ENCODE measurements around the gene EGR1. TPM values are rescaled to one million over a fixed set of nuclear protein-coding genes. Genes with fewer than 3 reads are reported as not detected.
"Not testable (repeated sequence)": the region's sequence is repeated elsewhere in the genome, so short reads cannot be mapped to it uniquely, and the experiment has no call there.

EGR1 gene
- total and polyA plus RNA-seq, 4 experiments from 2014 or later = 1.1 to 1.4 (median 1.1) TPM; not detected in 1

DNA sequence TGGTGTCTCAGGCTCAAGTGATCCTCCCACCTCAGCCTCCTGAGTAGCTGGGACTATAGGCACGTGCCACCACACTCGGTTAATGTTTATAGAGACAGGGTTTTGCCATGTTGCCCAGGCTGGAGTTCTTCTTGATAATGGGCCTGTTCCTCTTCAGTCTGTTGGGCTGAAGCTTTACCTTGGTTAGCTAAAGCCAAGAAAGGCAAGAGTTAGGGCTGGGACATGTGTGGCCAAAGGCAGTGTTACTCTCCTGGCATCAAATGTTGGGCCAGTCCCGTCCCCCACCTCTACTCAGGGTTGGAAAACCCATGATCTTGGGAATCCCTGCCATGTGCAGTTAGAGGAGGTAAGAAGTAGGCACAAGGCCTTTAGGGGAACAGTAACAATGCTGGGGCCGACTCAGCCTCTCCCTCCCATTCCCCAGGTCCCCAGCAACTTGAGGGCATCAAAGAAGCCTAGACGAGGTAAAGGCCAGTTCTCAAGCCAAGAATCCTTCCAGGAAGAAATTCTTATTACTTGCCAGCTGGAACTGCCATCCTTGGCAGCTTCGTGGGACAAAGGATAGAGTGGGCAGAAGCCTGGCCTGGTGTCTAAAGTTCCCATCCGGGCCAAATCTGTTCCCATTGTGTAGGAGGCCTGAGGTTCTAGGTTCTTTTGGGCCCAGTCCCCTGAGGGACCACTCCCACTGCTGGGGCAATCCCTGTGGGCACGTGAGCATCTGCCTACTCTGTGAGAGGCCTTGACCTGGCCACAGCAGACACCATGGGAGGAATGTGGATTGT, 4.5 kb downstream of the EGR1 start:
- Histone ChIP-seq H3K9me3 (ENCODE audit: control insufficient read depth in 1 of 2, low read length in 2 of 2) (no peaks in the 10 kb centered on the region), H3K27me3 (ENCODE audit: insufficient read depth, low read length) (no peaks in the 10 kb centered on the region), H3K27ac (ENCODE audit: low read depth, low read length) (no peak overlapping the region), H3K4me3 (ENCODE audit: low read length in 2 of 2) (no peak overlapping the region), H3K36me3 (ENCODE audit: insufficient read depth, low read length) (no peaks in the 10 kb centered on the region), H3K4me1 (ENCODE audit: insufficient read depth, low read length) (peaks cover 22% of the 10 kb centered on the region)
- Mint-ChIP-seq H3K27me3 (no peaks in the 10 kb centered on the region), H3K4me3 (no peak overlapping the region), H3K9me3 (peaks cover 0 to 4% (median 0%) of the 10 kb centered on the region in 8 donors), H3K4me1 (peaks cover 13 to 29% (median 21%) of the 10 kb centered on the region in 4 donors), H3K27ac (peak overlapping the region in 2 of 7 donors; percentile 41 to 59), H3K36me3 (peaks cover 3 to 10% of the 10 kb centered on the region in 2 donors)
- no peak for DNase-seq
- ChIA-PET POLR2A (ENCODE audit: partially characterized antibody) (interaction anchor here (1.0 kb wide), 1 partner anchor 23 kb away, joined by 3 read pairs; no protein-coding TSS in a partner anchor), CTCF (ENCODE audit: partially characterized antibody) (interaction anchor here (0.6 to 0.9 kb wide), 2 partner anchors 20 to 110 kb away, joined by 3 to 5 read pairs; no protein-coding TSS in a partner anchor)
- intact Hi-C loops (cut with micrococcal nuclease) = no loop called here

DNA sequence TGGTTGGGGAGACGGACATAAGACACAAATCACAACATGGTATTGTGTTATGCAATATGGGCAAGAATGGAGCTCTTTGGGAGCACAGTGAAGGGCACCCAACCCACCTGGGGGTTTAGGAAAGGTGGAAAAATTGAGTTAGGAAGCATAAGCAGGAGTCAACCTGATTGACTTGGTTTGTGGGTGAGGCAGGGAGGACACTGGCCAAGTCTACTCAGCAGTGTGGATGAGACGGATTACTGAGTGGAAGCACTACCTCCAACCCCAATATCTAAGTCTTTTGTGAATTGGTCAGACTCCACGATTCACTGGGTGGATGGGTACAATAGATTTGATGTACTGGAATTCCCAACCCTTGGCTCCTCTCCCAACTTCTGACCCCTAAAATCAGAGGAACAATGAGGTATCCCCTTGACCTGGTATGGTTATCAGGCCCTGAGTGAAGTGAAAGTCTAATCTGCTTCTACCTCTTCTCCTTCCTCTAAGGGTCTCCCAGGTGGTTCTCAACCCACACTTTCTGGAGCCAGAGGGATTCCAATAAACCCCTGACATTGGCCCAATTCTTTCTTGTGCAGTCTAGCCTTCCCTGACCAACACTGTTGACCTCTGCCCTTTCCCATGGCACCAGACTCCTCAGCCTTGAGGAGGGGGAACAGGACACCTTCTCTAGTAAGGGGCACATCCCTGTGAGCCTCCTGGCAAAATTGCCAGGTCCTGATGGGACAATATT, 5.2 kb downstream of the EGR1 start:
- no peak for DNase-seq
- intact Hi-C loops (cut with micrococcal nuclease) = no loop called here
- Mint-ChIP-seq H3K4me3 (no peak overlapping the region), H3K27ac (peak overlapping the region in 4 of 7 donors; percentile 3 to 59 (median 39)), H3K4me1 (peaks cover 13 to 24% (median 20%) of the 10 kb centered on the region in 4 donors), H3K27me3 (peaks cover 0 to 2% of the 10 kb centered on the region in 2 donors), H3K36me3 (peaks cover 3 to 8% of the 10 kb centered on the region in 2 donors), H3K9me3 (peaks cover 0 to 2% (median 0%) of the 10 kb centered on the region in 8 donors)
- peaks cover 22% of the 10 kb centered on the region for H3K4me1 ChIP-seq (ENCODE audit: insufficient read depth, low read length)
- CTCF ChIA-PET (ENCODE audit: partially characterized antibody) = no interaction called here
- no peak overlapping the region for H3K4me3 ChIP-seq (ENCODE audit: low read length in 2 of 2)
- H3K9me3 ChIP-seq (ENCODE audit: control insufficient read depth in 1 of 2, low read length in 2 of 2) = no peaks in the 10 kb centered on the region
- no peaks in the 10 kb centered on the region for H3K27me3 ChIP-seq (ENCODE audit: insufficient read depth, low read length)
- H3K36me3 ChIP-seq (ENCODE audit: insufficient read depth, low read length) = no peaks in the 10 kb centered on the region
- no peak overlapping the region for H3K27ac ChIP-seq (ENCODE audit: low read depth, low read length)
- POLR2A ChIA-PET (ENCODE audit: partially characterized antibody) = no interaction called here

DNA sequence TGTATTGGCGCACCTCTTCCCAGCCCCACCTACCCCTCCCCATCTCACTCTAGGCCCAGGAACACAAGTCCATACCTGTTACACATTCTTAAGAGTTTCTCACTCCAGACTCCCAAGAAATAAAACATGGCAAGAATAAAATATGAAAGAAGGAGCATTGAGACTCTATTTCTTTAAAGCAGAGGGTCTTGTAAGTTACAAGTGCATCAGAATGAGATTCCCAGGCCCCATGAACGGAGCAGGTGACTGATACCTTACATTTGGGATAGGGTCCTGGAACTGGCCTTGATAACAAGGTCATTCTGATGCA, 5.7 kb downstream of the EGR1 start:
- Histone ChIP-seq H3K36me3 (ENCODE audit: insufficient read depth, low read length) (no peaks in the 10 kb centered on the region), H3K4me1 (ENCODE audit: insufficient read depth, low read length) (peaks cover 21% of the 10 kb centered on the region), H3K27ac (ENCODE audit: low read depth, low read length) (no peak overlapping the region), H3K4me3 (ENCODE audit: low read length in 2 of 2) (no peak overlapping the region), H3K27me3 (ENCODE audit: insufficient read depth, low read length) (no peaks in the 10 kb centered on the region), H3K9me3 (ENCODE audit: control insufficient read depth in 1 of 2, low read length in 2 of 2) (no peaks in the 10 kb centered on the region)
- DNase-seq = no peak
- Mint-ChIP-seq H3K27me3 (peaks cover 0 to 2% of the 10 kb centered on the region in 2 donors), H3K9me3 (peaks cover 0 to 2% (median 0%) of the 10 kb centered on the region in 8 donors), H3K36me3 (peaks cover 3 to 8% of the 10 kb centered on the region in 2 donors), H3K4me3 (no peak overlapping the region), H3K27ac (peak overlapping the region in 3 of 7 donors; percentile 3 to 59 (median 26)), H3K4me1 (peaks cover 13 to 24% (median 20%) of the 10 kb centered on the region in 4 donors)
- CTCF ChIA-PET (ENCODE audit: partially characterized antibody) = interaction anchor here (0.9 kb wide), 1 partner anchor 10 kb away, joined by 3 read pairs; no protein-coding TSS in a partner anchor
- POLR2A ChIA-PET (ENCODE audit: partially characterized antibody) = no interaction called here
- intact Hi-C loops (cut with micrococcal nuclease) = no loop called here

DNA sequence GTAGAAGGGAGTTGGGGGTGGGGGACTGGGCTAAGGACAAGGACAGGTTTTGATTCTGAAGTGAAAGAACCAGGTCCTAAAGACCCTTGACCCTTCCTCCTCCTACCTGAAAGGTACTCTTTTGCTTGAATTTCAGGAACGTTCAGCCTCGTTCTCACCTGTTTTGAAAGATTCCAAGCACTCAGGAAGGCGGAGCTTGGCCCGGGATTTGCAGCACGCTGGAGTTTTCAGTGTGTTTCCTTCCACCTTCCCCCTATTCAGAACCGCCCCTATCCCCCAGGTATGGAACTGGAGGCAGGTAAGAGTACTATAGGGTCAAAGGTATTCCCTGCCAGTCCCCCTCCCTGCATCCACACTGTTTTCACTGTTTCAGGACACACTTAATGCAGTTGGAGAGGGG, 7.1 kb downstream of the EGR1 start:
- POLR2A ChIA-PET (ENCODE audit: partially characterized antibody) = no interaction called here
- Histone ChIP-seq H3K27ac (ENCODE audit: low read depth, low read length) (no peak overlapping the region), H3K4me3 (ENCODE audit: low read length in 2 of 2) (no peak overlapping the region), H3K27me3 (ENCODE audit: insufficient read depth, low read length) (no peaks in the 10 kb centered on the region), H3K4me1 (ENCODE audit: insufficient read depth, low read length) (peaks cover 10% of the 10 kb centered on the region), H3K36me3 (ENCODE audit: insufficient read depth, low read length) (no peaks in the 10 kb centered on the region), H3K9me3 (ENCODE audit: control insufficient read depth in 1 of 2, low read length in 2 of 2) (no peaks in the 10 kb centered on the region)
- DNase-seq = no peak
- H3K9me3 Mint-ChIP-seq = no peaks in the 10 kb centered on the region
- no peak overlapping the region for H3K27ac Mint-ChIP-seq
- peaks cover 2 to 8% of the 10 kb centered on the region in 2 donors for H3K27me3 Mint-ChIP-seq
- CTCF ChIA-PET (ENCODE audit: partially characterized antibody) = interaction anchor here (1.6 kb wide), 1 partner anchor 20 kb away, joined by 3 read pairs; no protein-coding TSS in a partner anchor
- H3K36me3 Mint-ChIP-seq = peaks cover 1 to 3% of the 10 kb centered on the region in 2 donors
- H3K4me3 Mint-ChIP-seq = no peak overlapping the region
- intact Hi-C loops (cut with micrococcal nuclease) = no loop called here
- H3K4me1 Mint-ChIP-seq = peaks cover 7 to 14% (median 10%) of the 10 kb centered on the region in 4 donors

DNA sequence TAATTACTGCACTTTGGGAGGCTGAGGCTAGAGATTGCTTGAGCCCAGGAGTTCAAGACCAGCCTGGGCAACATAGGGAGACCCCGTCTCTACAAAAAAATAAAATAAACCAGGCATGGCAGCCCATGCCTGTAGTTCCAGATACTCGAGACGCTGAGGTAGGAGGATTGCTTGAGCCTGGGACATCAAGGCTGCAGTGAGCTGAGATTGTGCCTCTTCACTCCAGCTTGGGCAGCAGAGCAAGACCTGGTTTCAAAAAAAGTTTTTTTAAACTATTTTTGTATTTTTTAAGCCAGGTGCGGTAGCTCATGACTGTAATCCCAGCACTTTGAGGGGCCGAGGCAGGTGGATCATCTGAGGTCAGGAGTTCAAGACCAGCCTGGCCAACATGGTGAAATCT, 7.9 kb downstream of the EGR1 start:
- DNase-seq; H3K36me3 ChIP-seq (ENCODE audit: insufficient read depth, low read length); H3K27me3 Mint-ChIP-seq; H3K4me3 ChIP-seq (ENCODE audit: low read length in 2 of 2); H3K27me3 ChIP-seq (ENCODE audit: insufficient read depth, low read length); H3K4me3 Mint-ChIP-seq; H3K36me3 Mint-ChIP-seq; H3K9me3 ChIP-seq (ENCODE audit: control insufficient read depth in 1 of 2, low read length in 2 of 2); H3K27ac ChIP-seq (ENCODE audit: low read depth, low read length); H3K4me1 ChIP-seq (ENCODE audit: insufficient read depth, low read length); H3K4me1 Mint-ChIP-seq; H3K9me3 Mint-ChIP-seq; intact Hi-C loops (cut with micrococcal nuclease): not testable (repeated sequence)
- CTCF ChIA-PET (ENCODE audit: partially characterized antibody) = interaction anchor here (1.6 to 1.9 kb wide), 2 partner anchors 8 to 19 kb away, joined by 3 to 8 read pairs; partner anchors contain the start of gene EGR1
- H3K27ac Mint-ChIP-seq = peak overlapping the region in 1 of 7 donors; percentile 31
- POLR2A ChIA-PET (ENCODE audit: partially characterized antibody) = interaction anchor here (1.4 kb wide), 1 partner anchor 8 kb away, joined by 3 read pairs; the partner anchor contains the start of gene EGR1

DNA sequence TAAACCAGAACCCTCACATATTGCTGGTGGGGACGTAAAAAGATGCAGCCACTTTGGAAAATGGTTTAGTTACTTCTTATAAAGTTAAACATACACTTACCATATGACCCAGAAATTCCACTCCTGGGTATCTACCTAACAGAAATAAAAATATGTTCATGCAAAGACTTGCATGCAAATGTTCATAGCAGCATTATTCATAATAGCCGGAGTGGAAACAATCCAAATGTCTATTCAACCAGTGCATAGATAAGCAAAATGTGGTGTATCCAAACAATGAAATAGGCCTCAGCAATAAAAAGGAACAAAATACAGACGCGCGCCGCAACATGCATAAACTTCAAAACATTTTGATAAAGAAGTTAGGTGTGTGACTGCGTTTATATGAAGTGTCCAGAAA, 11.6 kb downstream of the EGR1 start:
- H3K4me3 ChIP-seq (ENCODE audit: low read length in 2 of 2) = no peak overlapping the region
- intact Hi-C loops (cut with micrococcal nuclease) = no loop called here
- no peaks in the 10 kb centered on the region for H3K36me3 ChIP-seq (ENCODE audit: insufficient read depth, low read length)
- H3K27me3 ChIP-seq (ENCODE audit: insufficient read depth, low read length) = no peaks in the 10 kb centered on the region
- Mint-ChIP-seq H3K4me3 (no peak overlapping the region), H3K27ac (no peak overlapping the region), H3K4me1 (no peaks in the 10 kb centered on the region), H3K9me3 (peaks cover 0 to 1% (median 0%) of the 10 kb centered on the region in 8 donors), H3K27me3 (peaks cover 7 to 8% of the 10 kb centered on the region in 2 donors), H3K36me3 (no peaks in the 10 kb centered on the region)
- ChIA-PET POLR2A (ENCODE audit: partially characterized antibody) (no interaction called here), CTCF (ENCODE audit: partially characterized antibody) (no interaction called here)
- H3K9me3 ChIP-seq (ENCODE audit: control insufficient read depth in 1 of 2, low read length in 2 of 2) = no peaks in the 10 kb centered on the region
- H3K27ac ChIP-seq (ENCODE audit: low read depth, low read length) = no peak overlapping the region
- no peaks in the 10 kb centered on the region for H3K4me1 ChIP-seq (ENCODE audit: insufficient read depth, low read length)
- DNase-seq = no peak

DNA sequence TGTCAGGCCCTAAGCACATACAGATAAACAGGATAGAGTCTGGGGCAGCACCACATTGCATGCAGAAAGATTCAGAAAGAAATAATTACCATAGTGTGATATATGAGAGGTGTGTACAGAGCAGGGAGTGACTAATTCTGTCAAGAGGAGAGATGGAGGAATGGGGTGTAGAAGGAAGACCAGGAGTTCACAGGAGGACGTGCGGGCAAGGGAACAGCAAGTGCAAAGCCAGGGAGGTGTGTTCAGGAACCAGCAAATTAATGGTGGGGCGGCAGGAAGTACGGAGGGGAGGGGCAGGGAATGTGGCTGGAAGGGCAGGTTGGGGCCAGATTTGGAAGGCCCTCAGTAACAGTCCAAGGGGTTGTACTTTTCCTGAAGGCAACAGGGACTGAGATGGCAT, 17.4 kb downstream of the EGR1 start:
- Histone ChIP-seq H3K9me3 (ENCODE audit: control insufficient read depth in 1 of 2, low read length in 2 of 2) (no peaks in the 10 kb centered on the region), H3K27ac (ENCODE audit: low read depth, low read length) (no peak overlapping the region), H3K27me3 (ENCODE audit: insufficient read depth, low read length) (no peaks in the 10 kb centered on the region), H3K4me3 (ENCODE audit: low read length in 2 of 2) (no peak overlapping the region), H3K36me3 (ENCODE audit: insufficient read depth, low read length) (no peaks in the 10 kb centered on the region), H3K4me1 (ENCODE audit: insufficient read depth, low read length) (no peaks in the 10 kb centered on the region)
- intact Hi-C loops (cut with micrococcal nuclease) = no loop called here
- Mint-ChIP-seq H3K4me3 (no peak overlapping the region), H3K27me3 (peaks cover 2 to 5% of the 10 kb centered on the region in 2 donors), H3K27ac (no peak overlapping the region), H3K36me3 (no peaks in the 10 kb centered on the region), H3K4me1 (no peaks in the 10 kb centered on the region), H3K9me3 (peaks cover 0 to 1% (median 0%) of the 10 kb centered on the region in 8 donors)
- DNase-seq = no peak
- POLR2A ChIA-PET (ENCODE audit: partially characterized antibody) = no interaction called here
- CTCF ChIA-PET (ENCODE audit: partially characterized antibody) = interaction anchor here (1.0 to 2.6 kb wide), 2 partner anchors 17 to 32 kb away, joined by 3 to 9 read pairs; partner anchors contain the start of gene EGR1
